Progenitor cell of endocrine pancreas (in vitro differentiated cells): ENCODE measurements around the gene OS9. TPM values are rescaled to one million over a fixed set of nuclear protein-coding genes. Genes with fewer than 3 reads are reported as not detected.

Source experiments
- DNase-seq: peaks from one replicate; pipeline ENCODE4 v3.0.0; 2021; ENCODE audit warnings: low spot score; ENCODE audit not compliant: unreplicated experiment
- H3K27ac Mint-ChIP-seq: 2 replicates; pipeline ENCODE4 v1.8.0; 2021; ENCODE audit warnings: mild to moderate bottlenecking, moderate library complexity, mixed read lengths
- H3K27me3 Mint-ChIP-seq: 2 replicates; pipeline ENCODE4 v1.8.0; 2021; ENCODE audit warnings: mixed read lengths
- H3K36me3 Mint-ChIP-seq: 2 replicates; pipeline ENCODE4 v1.8.0; 2022; ENCODE audit warnings: mixed read lengths; ENCODE audit not compliant: insufficient read depth
- H3K4me1 Mint-ChIP-seq: 2 replicates; pipeline ENCODE4 v1.8.0; 2021; ENCODE audit warnings: low read depth, mixed read lengths
- H3K4me3 Mint-ChIP-seq: 2 replicates; pipeline ENCODE4 v1.8.0; 2021; ENCODE audit warnings: low read depth, mild to moderate bottlenecking, moderate library complexity, mixed read lengths
- H3K9me3 Mint-ChIP-seq: 2 replicates; pipeline ENCODE4 v1.8.0; 2021; ENCODE audit warnings: low read depth, mixed read lengths
- CTCF ChIP-seq: fragments of 200-600 bp; sonication (generic); IDR thresholded peaks from one replicate; pipeline ENCODE4 v1.5.0; 2021; ENCODE audit warnings: antibody characterized with exemption, mild to moderate bottlenecking; ENCODE audit not compliant: unreplicated experiment
- total RNA-seq: library from RNA; stranded (reverse); gene quantifications from 2 replicates; pipeline ENCODE4 v1.2.1, GENCODE V29; 2021

OS9 gene
- total RNA-seq, 1 donor from 2014 or later = 204 TPM

DNA sequence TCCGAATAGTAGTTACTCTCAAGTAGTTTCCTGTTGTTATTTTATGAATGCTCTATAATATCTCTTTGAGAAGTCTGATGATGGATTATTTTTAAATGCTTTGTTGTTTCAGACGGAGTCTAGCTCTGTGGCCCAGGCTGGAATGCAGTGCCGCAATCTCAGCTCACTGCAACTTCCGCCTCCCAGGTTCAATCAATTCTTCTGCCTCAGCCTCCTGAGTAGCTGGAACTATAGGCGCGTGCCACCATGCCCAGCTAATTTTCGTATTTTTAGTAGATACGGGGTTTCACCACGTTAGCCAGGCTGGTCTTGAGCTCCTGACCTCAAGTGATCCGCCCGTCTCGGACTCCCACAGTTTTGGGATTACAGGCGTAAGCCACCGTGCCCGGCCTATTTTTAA is 1.4 kb upstream of the OS9 start:
- no peak overlapping the region for H3K27ac Mint-ChIP-seq

DNA sequence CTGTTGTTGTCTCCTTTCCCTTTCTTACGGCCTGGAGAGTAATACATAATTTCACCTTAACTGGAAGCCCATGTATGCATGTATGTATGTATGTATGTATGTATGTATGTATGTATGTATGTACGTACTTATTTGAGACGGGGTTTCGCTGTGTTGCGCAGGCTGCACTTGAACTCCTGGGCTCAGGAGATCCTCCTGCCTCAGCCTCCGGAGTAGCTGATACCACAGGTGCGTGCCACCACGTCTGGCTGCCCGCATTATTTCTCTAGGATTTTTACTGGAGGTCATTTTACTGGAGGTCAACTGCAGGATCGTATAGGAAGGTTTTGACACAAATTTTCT is 644 bp upstream of the OS9 start:
- no peak overlapping the region for H3K27ac Mint-ChIP-seq
- H3K36me3 Mint-ChIP-seq = peaks cover 16% of the 10 kb centered on the region
- DNase-seq = no peak
- no peak overlapping the region for H3K4me3 Mint-ChIP-seq
- peaks cover 30% of the 10 kb centered on the region for H3K27me3 Mint-ChIP-seq
- H3K9me3 Mint-ChIP-seq = peaks cover 7% of the 10 kb centered on the region
- H3K4me1 Mint-ChIP-seq = no peaks in the 10 kb centered on the region
- TF ChIP-seq CTCF = no peak

More for the DNA sequence above, 1.4 kb upstream of the OS9 start:
- no peak overlapping the region for H3K4me3 Mint-ChIP-seq
- H3K27me3 Mint-ChIP-seq = peaks cover 34% of the 10 kb centered on the region
- no peak for TF ChIP-seq CTCF
- peaks cover 15% of the 10 kb centered on the region for H3K36me3 Mint-ChIP-seq
- no peaks in the 10 kb centered on the region for H3K4me1 Mint-ChIP-seq
- H3K9me3 Mint-ChIP-seq = peaks cover 7% of the 10 kb centered on the region
- no peak for DNase-seq

DNA sequence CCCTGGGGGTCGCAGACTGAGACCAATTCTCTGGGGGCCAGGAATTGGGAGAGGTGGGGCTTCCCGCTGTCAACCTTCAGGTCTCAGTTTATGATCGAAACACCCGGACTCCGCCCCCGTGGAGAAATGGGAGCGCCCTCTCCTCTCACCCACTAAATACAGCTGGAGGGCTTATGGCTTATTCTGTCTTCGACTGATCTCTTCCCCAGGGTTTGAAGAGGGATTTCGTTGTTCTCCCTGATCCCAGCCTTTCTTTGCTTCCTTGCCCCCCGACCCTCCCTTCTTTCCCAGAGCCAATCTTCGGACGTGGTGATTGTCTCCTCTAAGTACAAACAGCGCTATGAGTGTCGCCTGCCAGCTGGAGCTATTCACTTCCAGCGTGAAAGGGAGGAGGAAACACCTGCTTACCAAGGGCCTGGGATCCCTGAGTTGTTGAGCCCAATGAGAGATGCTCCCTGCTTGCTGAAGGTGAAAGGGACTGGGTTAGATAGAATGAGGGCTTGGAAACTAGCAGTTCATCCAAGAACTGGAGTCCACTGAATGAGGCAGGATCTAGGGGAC is 607 bp downstream of the OS9 start:
- peaks cover 20% of the 10 kb centered on the region for H3K27me3 Mint-ChIP-seq
- H3K27ac Mint-ChIP-seq = no peak overlapping the region
- peaks cover 23% of the 10 kb centered on the region for H3K36me3 Mint-ChIP-seq
- H3K4me1 Mint-ChIP-seq = no peaks in the 10 kb centered on the region
- no peak for TF ChIP-seq CTCF
- DNase-seq = no peak
- peaks cover 7% of the 10 kb centered on the region for H3K9me3 Mint-ChIP-seq
- no peak overlapping the region for H3K4me3 Mint-ChIP-seq

DNA sequence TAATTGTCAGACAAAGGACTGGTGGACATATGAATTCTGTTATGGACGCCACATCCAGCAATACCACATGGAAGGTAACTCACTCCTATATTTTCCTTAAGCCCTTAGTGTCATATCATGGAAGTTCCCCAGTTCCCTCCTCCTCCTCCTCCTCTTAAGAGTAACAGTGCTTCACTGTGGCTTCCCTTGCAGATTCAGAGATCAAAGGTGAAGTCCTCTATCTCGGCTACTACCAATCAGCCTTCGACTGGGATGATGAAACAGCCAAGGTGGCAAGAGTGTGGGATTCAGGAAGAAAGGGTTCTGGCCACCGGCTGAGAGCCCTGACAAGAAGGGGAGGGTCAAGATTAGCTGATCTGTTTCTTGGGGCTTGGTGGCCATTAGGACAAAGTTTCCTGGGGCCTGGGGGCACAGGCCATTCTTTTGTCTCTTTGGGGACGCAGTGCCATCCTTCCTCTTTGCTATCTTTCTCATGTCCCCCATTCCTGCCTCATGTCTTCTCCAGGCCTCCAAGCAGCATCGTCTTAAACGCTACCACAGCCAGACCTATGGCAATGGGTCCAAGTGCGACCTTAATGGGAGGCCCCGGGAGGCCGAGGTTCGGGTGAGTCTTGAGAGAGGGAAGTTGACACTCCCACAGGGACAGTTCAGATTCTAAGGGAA is 2.0 kb downstream of the OS9 start:
- Mint-ChIP-seq H3K4me3 (no peak overlapping the region), H3K27me3 (peaks cover 11% of the 10 kb centered on the region), H3K36me3 (peaks cover 30% of the 10 kb centered on the region), H3K4me1 (no peaks in the 10 kb centered on the region), H3K27ac (no peak overlapping the region), H3K9me3 (peaks cover 7% of the 10 kb centered on the region)
- no peak for DNase-seq
- TF ChIP-seq CTCF = no peak

DNA sequence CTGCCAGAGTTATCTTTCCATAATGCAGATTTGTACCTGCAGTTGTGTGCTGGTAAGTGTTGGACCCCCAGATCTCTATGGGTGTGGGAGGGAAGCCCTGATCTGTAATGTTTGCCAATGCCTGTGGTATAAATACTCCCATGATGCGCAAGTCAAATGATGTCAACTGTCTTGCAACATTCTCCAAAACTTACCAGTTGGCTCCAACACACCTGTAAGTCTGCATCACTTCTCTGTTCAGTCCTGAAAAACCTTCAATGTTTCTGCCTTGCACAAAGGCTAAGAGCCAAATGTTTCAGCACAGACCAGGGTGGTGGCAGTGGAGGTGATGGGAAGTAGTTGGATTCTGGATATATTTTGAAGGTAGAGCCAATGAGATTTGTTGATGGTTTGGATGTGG is 3.1 kb downstream of the OS9 start:
- no peak overlapping the region for H3K27ac Mint-ChIP-seq
- H3K4me1 Mint-ChIP-seq = no peaks in the 10 kb centered on the region
- H3K36me3 Mint-ChIP-seq = peaks cover 30% of the 10 kb centered on the region
- H3K4me3 Mint-ChIP-seq = no peak overlapping the region
- H3K27me3 Mint-ChIP-seq = peaks cover 4% of the 10 kb centered on the region
- peaks cover 3% of the 10 kb centered on the region for H3K9me3 Mint-ChIP-seq
- no peak for DNase-seq
- no peak for TF ChIP-seq CTCF
